ENCODE measurements around the gene ZNF609. TPM values are rescaled to one million over a fixed set of nuclear protein-coding genes. Genes with fewer than 3 reads are reported as not detected.
"Not testable (repeated sequence)": the region's sequence is repeated elsewhere in the genome, so short reads cannot be mapped to it uniquely, and the experiment has no call there.

The ZNF609 gene
- total RNA-seq, 1 donor: 20.6 TPM

GRCh38 chr15:64637412-64637811 is 177.0 kb downstream of the ZNF609 start:
- H3K4me3 ChIP-seq (ENCODE audit: insufficient read depth, low read length): no peak overlapping the region
- H3K27me3 ChIP-seq (ENCODE audit: insufficient read depth, low read length): no peaks in the 10 kb centered on the region
- no peaks in the 10 kb centered on the region for H3K36me3 ChIP-seq (ENCODE audit: insufficient read depth, low read length)
- peaks cover 29% of the 10 kb centered on the region for H4K20me1 ChIP-seq (ENCODE audit: insufficient read depth, low read length)
- no peak overlapping the region for H3K4me2 ChIP-seq (ENCODE audit: insufficient read depth, low read length)
- H3K27ac ChIP-seq (ENCODE audit: low read depth, low read length): no peak overlapping the region
- no peak for DNase-seq (ENCODE audit: insufficient read length, low spot score, missing footprints)
- H2AFZ ChIP-seq (ENCODE audit: low read length): no peak overlapping the region
- no peaks in the 10 kb centered on the region for H3K9me3 ChIP-seq (ENCODE audit: low read depth, low read length)
- TF ChIP-seq, protein P1, sequence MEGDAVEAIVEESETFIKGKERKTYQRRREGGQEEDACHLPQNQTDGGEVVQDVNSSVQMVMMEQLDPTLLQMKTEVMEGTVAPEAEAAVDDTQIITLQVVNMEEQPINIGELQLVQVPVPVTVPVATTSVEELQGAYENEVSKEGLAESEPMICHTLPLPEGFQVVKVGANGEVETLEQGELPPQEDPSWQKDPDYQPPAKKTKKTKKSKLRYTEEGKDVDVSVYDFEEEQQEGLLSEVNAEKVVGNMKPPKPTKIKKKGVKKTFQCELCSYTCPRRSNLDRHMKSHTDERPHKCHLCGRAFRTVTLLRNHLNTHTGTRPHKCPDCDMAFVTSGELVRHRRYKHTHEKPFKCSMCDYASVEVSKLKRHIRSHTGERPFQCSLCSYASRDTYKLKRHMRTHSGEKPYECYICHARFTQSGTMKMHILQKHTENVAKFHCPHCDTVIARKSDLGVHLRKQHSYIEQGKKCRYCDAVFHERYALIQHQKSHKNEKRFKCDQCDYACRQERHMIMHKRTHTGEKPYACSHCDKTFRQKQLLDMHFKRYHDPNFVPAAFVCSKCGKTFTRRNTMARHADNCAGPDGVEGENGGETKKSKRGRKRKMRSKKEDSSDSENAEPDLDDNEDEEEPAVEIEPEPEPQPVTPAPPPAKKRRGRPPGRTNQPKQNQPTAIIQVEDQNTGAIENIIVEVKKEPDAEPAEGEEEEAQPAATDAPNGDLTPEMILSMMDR (IDR thresholded peaks at IDR 0.05; ENCODE audit: extremely low read depth, low read depth, low read length): no peak
- H3K79me2 ChIP-seq (ENCODE audit: insufficient read depth, low read length): peaks cover 52% of the 10 kb centered on the region
- peaks cover 15% of the 10 kb centered on the region for H3K4me1 ChIP-seq (ENCODE audit: insufficient read depth, low read length)

- H2AFZ ChIP-seq (ENCODE audit: low read length); H3K4me3 ChIP-seq (ENCODE audit: insufficient read depth, low read length); H3K9me3 ChIP-seq (ENCODE audit: low read depth, low read length); H3K27ac ChIP-seq (ENCODE audit: low read depth, low read length); H3K4me2 ChIP-seq (ENCODE audit: insufficient read depth, low read length); H3K4me1 ChIP-seq (ENCODE audit: insufficient read depth, low read length); DNase-seq (ENCODE audit: insufficient read length, low spot score, missing footprints); H3K36me3 ChIP-seq (ENCODE audit: insufficient read depth, low read length); H3K27me3 ChIP-seq (ENCODE audit: insufficient read depth, low read length): not testable (repeated sequence)
- Histone ChIP-seq H4K20me1 (ENCODE audit: insufficient read depth, low read length) (peaks cover 23% of the 10 kb centered on the region), H3K79me2 (ENCODE audit: insufficient read depth, low read length) (peaks cover 36% of the 10 kb centered on the region)
Measured at GRCh38 chr15:64639744-64640143, 179.4 kb downstream of the ZNF609 start.

GRCh38 chr15:64640146-64640871 is 179.9 kb downstream of the ZNF609 start:
- Histone ChIP-seq H3K9me3 (ENCODE audit: low read depth, low read length) (no peaks in the 10 kb centered on the region), H3K36me3 (ENCODE audit: insufficient read depth, low read length) (no peaks in the 10 kb centered on the region), H2AFZ (ENCODE audit: low read length) (no peak overlapping the region), H3K27me3 (ENCODE audit: insufficient read depth, low read length) (no peaks in the 10 kb centered on the region), H4K20me1 (ENCODE audit: insufficient read depth, low read length) (peaks cover 18% of the 10 kb centered on the region), H3K4me2 (ENCODE audit: insufficient read depth, low read length) (no peak overlapping the region), H3K27ac (ENCODE audit: low read depth, low read length) (no peak overlapping the region), H3K79me2 (ENCODE audit: insufficient read depth, low read length) (peaks cover 31% of the 10 kb centered on the region), H3K4me1 (ENCODE audit: insufficient read depth, low read length) (peaks cover 4% of the 10 kb centered on the region), H3K4me3 (ENCODE audit: insufficient read depth, low read length) (no peak overlapping the region)
- DNase-seq (ENCODE audit: insufficient read length, low spot score, missing footprints): no peak
- TF ChIP-seq, protein P1 (IDR thresholded peaks at IDR 0.05; ENCODE audit: extremely low read depth, low read depth, low read length): no peak

DNA sequence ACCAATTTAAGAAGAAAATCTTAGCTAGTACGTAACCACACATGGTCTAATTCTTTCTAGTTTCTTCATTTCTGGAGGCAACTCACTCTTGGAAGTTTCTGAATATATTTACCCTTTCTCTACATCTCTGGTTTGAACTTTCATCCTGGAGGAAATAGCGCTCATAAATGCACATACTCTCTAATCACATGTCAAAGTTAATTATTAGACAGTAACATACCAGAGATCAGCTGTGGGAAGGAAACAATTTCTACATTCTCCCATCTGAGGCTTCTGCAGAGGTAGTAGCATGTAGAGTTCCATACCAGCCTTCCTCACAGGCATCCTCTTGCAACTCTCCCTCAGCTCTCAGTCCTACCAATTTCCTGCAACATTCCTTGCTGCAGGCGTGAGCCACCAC is 182.5 kb downstream of the ZNF609 start:
- Histone ChIP-seq H3K27ac (ENCODE audit: low read depth, low read length) (no peak overlapping the region), H3K4me2 (ENCODE audit: insufficient read depth, low read length) (no peak overlapping the region), H3K79me2 (ENCODE audit: insufficient read depth, low read length) (peaks cover 17% of the 10 kb centered on the region), H2AFZ (ENCODE audit: low read length) (no peak overlapping the region), H3K9me3 (ENCODE audit: low read depth, low read length) (no peaks in the 10 kb centered on the region), H3K36me3 (ENCODE audit: insufficient read depth, low read length) (no peaks in the 10 kb centered on the region), H3K4me3 (ENCODE audit: insufficient read depth, low read length) (no peak overlapping the region), H3K4me1 (ENCODE audit: insufficient read depth, low read length) (no peaks in the 10 kb centered on the region), H4K20me1 (ENCODE audit: insufficient read depth, low read length) (peaks cover 14% of the 10 kb centered on the region), H3K27me3 (ENCODE audit: insufficient read depth, low read length) (no peaks in the 10 kb centered on the region)
- no peak for DNase-seq (ENCODE audit: insufficient read length, low spot score, missing footprints)
- TF ChIP-seq, protein P1 (IDR thresholded peaks at IDR 0.05; ENCODE audit: extremely low read depth, low read depth, low read length): no peak

Measured in osteoblast (primary cell).